ENCODE measurements around the gene WBP1.

Gene WBP1

DNA sequence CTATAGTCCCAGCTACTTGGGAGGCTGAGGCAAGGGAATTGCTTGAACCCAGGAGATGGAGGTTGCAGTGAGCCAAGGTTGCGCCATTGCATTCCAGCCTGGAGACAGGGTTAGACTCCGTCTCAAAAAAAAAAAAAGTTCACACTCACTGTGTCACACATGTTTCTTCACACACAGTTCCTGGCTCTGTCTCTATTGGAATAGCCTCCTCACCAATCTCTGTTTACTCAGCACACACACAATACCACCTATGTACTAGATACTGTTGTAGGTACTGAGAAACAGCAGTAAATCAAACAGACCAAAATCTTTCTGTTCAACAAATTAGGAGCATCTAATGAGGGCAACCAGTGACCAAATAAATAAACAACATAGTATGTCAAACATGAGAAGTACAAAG, 27.9 kb downstream of the WBP1 start:
- DNase-seq, result no peak

DNA sequence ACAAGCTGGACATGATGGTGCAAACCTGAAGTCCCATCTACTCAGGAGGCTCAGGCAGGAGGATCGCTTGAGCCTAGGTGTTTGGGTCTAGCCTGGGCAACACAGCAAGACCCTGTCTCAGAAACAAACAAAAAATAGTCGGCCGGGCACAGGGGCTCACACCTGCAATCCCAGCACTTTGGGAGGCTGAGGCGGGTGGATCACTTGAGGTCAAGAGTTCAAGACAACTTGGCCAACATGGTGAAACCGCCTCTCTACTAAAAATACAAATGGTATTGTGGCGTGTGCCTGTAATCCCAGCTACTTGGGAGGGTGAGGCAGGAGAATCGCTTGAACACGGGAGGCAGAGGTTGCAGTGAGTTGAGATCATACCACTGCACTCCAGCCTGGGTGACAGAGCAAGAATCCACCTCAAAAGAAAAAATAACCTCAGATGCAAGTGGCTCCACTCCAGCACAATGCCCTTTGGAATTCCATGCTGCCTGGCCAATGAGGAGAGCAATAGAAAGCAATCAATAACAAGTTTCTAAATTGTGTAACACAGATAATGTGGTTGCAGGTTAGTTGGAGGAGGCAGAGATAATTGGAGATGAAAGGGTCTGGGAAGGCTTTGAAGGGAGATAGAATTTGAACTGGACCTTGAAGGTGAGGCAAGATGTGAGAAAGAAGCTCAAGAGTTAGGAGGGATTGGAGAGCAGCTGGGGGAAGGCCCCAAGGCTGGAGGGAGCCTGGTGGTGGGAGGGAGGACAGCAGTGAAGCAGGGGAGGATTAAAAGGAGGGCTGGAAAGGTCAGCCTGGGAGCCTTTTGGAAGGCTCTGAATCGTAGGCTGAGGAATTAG, 30.6 kb downstream of the WBP1 start:
- no peak for DNase-seq

DNA sequence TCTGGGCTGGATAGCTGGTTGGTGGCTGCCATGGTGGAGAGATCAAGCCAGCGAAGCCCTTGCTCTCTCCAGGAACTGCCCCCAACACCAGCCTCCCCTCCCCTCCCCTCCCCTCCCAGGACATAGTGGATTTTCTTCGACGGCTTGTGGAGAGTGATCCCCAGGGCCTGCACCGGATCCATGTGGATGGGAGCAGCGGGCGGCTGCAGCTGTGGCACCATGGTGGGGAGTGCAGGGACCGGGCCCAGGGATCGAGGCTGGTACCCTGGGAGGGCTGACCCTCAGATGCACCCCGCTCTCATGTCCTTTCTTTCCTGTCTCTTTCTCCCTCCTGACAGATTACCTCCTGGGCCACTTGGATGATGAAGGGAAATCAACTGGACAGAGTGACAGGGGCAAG, 31.7 kb downstream of the WBP1 start:
- no peak for DNase-seq

DNA sequence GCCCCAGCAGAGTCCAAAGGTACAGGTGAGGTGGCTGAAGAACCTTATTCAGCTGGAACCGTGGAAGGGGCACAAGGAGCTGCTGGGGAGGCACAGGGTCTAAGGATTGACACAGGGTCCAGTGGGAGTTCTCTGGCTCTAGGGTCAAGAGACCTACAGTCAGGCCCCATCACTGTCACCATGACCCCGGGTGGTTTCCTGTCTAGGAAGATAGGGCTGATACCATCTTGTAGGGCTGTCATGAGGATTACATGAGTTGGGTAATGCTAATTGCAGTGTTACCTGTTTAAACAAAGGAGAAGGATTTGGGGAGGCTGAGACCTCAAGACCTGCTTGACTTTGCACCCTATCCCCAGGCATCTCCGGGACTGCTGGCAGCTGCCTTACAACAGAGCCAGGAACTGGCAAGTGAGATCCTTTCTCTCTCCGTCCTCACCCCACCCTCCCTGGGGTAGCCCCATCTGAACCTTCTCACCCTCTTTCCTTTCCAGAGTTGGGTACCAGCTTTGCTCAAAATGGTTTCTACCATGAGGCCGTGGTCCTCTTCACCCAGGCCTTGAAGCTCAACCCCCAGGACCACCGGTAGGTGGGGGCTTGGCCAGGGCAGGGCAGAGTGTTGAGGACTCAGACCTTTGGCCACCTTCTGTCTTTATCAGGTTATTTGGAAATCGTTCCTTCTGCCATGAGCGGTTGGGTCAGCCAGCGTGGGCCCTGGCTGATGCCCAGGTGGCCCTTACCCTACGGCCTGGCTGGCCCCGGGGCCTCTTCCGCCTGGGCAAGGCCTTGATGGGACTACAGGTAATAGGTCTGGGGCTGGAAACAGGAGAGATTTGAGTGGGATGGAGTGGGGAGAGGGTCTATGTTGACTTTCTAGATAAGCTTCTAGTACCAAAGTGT, 33.7 kb downstream of the WBP1 start:
- no peak for DNase-seq

DNA sequence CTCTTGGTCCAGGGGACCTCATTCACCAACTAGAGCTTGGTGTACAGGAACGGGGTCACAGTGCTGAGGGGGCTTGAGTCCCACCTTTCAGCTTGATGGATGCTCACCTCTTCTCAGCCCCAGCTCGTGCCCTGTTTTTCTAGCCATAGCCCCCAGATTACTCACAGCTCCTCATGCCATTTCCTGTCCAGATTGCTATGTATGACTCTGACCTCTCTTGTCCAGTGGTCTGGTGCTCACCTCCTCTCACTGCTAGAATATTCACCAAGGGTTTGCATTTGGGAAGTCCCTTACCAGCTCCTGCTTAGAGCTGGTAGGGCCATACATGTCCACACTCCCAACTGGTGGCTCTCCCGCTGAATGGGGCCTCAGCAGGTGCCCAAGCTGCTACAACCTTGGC, 35.3 kb downstream of the WBP1 start:
- DNase-seq, result no peak

DNA sequence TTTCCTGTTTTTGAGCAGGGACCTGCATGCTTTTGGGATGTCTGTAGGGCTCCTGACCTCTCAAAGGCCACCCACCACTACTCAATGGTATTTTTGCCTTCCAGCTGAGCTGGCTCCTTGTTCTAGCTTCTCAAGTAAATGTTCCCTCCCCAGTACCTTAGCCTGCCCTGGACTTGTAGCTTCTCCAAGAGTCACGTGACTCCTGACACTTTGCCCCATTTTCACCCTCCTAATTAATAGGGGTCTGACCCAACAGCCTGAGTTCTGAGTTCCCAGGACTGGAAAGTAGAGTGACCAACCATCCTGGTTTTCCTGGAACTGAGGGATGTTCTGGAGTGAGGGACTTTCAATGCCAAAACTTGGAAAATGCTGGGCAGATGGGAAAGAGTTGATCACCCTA, 37.2 kb downstream of the WBP1 start:
- no peak for DNase-seq

DNA sequence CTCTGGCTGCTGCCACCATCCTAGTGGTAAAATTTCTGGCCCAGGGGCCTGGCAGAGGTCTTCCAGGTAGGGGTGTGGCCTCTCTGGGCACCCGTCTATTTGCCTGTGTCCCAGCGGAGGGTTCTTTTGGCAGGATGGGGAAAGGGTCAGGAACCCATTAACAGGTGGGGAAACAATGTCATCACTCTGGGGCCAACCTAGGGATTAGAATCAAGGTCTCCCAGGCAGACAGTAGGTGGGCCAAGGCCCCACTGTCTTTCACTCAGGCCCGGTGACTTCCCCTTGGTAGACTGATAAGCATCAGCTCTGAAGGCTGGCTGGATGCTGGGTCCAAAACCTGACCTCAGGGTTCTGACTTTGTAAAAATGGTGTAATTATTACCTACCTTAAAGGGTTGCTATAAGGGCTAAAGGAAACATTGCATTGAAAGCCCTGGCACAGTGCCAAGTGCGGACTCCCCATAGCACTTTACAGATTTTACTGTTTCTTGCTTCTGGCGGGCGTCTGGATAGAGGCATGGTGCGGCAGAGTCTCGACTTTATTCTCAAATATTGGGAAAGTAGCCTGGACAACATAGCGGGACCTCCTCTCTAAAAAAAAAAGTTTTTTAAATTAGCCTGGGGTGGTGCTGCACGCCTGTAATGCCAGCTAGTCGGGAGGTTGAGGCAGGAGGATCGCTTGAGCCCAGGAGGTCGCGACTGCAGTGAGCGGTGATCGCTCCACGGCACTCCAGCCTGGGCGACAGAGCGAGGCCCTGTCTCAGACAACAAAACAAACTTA, 38.9 kb downstream of the WBP1 start:
- DNase-seq, result no peak

DNA sequence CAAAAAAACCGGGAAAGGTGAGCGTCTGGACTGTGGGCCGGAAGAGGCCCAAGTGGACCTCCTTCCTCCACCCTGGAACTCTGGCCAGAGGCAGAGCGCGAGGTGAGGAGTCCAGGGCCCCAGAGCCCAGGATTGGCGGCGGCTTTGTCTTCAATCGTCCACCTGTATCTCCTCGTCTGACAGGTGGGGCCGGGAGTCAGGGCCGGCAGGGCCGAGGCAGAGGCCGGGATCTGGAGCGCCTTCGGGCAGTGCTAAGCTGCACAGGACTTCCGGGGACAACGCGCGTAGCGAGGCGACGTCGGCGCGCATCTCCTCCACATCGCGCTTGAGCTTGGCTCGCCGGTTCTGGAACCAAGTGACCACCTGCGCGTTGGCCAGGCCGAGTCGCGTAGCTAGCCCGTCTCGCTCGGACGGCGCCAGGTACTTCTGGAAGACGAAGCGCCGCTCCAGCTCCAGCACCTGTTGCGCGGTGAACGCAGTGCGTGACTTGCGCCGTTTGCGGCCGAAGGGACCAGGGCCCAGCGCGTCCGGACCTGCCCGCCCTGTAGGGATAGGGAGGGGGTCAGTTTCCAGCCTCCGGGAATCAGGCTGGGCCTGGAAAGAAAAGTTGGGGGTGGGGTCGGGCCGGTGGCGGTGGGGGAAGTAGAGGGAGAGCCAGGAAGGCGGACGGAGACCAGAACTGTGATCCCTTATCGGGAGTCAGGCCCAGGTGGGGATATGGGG, 39.7 kb downstream of the WBP1 start:
- DNase-seq, result no peak

DNA sequence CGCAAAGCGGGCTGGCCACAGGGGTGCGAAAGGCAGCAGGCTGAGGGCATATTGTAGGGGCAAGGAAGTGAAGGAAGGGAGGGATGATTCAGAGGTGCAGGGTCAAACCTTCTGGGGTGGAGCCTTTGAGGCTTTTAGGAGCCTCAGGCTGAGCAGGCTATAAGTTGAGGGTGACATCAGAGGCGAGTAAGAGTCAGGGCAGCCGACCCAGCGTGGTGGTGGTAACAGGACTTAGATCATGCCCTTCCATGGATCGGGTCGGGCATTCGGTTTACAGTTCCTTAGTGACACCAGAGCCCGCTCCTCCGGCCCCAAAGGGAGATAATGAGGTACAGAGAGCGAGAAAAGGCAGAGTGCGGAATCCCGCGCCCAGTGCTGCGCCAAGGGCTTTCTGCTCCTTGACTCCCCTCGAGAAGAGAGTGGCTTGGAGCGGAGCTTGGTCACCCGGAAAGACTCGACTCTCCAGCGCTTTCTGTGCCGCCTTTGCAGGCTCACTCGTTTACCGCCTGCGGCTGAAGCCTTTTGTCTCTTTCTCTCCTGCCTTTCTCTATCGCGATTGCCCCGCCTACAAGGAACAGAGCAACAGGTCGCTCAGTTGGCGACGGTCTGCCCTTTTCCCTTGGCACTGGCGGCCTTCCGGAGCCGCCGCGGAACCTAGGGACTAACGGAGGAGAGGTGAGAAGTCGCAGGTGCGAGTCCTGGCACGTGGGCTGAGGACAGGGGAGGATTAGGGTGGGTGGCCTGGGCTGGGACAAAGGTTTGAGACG, 40.4 kb downstream of the WBP1 start:
- no peak for DNase-seq

DNA sequence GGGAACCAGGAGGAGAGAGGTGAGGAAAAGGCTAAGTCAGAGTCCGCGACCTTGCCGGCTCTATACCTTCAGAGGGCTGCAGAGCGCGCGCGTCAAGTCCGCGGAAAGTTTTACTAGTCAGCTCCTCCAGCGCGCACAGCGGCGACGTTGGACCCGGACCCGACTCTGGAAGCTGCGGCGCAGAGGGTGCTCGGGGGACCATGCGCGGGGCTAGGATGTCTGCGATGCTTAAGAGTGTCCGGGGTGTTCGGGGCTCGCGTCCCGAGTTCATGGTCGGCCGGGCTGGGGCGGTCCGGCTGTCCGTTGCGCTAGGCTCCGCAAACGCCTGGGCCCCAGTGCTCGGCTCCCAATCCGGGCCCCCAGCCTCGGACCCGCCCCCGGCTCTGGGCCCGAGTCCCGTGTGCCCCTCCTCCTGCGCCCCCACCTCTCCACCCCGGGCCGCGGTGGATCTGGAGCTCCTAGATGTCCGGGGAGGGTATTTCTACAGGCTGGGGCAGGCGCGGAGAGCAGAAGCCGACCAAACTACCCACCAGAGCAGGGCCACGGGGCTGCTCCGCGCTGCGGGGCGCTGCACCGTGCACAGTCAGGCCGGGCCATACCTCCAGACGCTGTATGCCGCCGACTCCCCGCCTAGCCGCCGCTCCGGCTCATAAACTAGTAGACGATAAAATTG, 41.2 kb downstream of the WBP1 start, which contains the start of gene LBX2:
LBX2 (minus strand) TSS at position 337 of the 673 bp plus-strand sequence; CDS start at position 271, 66 bp downstream.
- no peak for DNase-seq

DNA sequence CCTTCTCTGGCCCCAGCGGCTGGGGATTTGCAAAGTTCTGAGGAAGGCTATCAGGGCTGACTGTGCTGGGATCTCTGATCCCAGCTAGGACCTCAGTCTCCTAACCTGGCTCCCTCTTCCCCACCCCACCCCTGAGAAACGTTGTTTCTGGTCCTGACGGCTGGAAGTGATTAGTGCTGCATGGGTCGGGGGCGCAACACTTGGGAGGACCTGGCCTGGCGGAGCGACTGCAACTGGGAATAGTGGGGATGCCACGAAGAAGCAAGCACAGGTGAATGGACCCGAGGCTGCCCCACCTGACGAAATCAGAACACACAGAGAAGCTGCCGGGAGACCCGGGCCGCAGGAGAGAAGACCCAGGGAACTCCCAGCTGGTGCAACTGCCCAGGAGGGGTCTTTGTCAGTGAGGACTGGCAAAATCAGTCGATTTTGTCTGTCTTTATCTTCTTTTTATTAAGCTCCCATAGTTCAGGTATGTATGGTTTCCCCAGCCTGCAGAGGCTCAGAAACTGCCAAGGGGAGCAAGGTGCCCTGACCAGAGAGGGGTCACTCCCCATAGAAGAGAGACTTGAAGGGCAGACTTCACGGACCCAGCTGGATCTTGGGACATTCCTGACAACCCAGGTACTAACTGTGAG, 41.8 kb downstream of the WBP1 start:
- DNase-seq, result no peak

DNA sequence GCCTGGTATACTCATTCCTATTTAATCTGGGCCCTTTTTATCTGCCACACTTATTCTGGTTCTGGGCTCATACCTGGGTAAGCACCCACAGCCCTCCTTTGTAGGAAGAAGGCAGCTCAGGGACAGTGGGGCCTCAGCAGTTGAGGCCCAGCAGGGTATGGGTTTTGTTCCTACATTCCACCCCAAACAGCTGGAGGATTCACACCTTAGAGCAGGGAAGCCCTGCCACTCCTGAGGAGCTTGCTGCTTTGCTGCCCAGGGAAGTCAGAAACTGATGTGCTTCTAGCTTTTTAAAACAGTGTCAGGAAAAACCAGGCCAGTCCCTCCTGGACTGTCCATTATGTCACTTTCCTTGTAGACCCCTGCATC, 42.3 kb downstream of the WBP1 start:
- DNase-seq, result no peak

DNA sequence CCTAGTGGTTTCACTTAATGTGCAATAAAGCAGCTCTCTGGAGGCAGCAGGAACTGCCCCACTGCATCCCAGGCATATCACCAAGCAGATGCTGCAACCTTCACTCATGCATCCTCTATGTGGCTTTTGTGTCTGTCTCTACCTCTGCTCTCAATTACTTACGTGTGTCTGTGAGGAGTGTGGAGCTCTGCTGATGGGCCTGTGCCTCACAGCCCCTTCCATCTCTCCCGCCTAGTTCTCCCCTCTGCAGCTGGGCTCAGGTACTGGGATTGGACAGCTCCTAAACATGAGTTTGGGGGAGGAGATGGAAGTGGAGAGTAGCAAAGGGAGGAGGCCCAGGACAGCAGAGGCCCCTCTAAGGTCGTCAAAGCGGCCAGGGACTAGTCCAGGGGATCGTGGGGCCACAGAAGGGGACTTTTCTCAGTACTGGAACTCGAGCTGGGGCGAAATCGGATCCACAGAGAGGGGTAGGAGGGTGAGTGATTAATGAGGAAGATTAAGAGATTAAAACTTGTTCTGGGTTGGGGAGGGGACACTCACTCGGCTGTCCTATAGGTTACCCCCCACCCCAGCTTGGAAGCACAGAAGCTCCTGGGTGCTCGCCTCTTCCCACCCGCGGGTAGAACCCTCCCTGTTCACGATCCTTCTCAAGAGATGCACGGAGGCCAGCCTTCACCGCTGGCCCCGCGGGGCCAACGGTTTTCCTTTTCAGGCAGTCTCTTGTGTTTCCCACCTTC, 43.3 kb downstream of the WBP1 start:
- no peak for DNase-seq

DNA sequence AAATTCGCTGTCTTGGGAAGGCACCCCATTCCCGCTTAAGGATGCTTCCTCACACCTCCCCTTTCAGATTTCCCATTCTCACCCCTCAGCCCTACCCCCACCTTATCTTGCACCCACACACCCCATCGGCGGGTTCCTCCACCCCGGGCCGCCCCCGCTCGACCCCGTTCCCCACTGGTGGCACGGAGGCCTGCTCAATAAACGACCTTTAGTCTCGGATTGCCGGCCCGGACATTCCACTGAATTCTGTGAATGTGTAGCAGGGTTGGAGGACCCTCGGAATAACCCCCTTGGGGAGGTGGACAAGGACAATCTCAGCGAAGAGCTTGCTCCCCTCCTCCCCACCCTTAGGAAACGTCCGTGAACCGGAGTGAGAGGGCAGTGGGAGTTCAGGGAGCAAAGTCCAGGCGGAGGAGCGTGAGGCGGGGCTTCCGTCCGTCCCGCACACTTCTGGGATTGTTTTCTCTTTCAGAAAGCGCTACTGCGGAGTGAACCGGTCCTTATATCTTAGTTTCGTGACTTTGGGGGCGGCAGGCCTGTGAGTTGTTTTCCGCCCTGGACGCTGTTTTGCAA, 44.0 kb downstream of the WBP1 start:
- no peak for DNase-seq

DNA sequence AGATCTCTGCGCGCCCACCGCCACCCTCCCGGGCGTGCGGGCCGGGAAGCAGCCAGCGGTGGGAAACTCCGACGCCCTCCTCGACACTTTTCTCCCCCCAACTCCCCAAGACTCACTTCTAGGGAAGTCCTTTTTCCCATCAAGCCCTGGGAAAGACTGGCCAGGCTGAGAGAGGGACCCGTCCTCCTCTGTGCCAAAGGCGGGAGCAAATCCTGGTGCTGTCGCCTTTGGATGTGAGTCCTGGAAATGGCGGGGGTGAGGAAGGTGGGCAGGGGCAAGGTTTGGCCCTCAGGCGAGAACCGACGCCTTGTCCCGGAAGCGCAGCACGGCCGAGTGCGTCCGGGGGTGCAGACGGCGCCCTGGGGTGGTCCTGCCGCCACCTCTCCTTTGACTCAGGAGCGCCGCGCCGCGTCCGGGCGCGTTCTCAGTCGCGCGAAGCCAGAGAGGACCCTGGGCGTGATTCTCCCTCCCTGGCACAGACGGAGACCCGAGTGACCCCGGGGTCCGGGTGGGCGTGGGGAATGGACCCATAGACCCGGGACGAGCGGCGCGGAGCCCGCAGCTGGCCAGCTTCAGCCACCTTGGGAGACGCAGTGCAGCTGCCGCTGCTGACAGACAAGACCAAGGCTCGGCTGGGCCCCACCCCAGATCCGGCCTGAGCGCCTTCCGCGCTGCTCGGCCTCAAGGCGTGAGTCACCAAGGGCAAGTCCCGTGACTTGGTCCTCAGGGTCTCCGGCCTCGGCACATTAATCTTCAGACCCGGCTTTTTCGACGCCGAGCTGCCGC, 44.7 kb downstream of the WBP1 start:
- no peak for DNase-seq

DNA sequence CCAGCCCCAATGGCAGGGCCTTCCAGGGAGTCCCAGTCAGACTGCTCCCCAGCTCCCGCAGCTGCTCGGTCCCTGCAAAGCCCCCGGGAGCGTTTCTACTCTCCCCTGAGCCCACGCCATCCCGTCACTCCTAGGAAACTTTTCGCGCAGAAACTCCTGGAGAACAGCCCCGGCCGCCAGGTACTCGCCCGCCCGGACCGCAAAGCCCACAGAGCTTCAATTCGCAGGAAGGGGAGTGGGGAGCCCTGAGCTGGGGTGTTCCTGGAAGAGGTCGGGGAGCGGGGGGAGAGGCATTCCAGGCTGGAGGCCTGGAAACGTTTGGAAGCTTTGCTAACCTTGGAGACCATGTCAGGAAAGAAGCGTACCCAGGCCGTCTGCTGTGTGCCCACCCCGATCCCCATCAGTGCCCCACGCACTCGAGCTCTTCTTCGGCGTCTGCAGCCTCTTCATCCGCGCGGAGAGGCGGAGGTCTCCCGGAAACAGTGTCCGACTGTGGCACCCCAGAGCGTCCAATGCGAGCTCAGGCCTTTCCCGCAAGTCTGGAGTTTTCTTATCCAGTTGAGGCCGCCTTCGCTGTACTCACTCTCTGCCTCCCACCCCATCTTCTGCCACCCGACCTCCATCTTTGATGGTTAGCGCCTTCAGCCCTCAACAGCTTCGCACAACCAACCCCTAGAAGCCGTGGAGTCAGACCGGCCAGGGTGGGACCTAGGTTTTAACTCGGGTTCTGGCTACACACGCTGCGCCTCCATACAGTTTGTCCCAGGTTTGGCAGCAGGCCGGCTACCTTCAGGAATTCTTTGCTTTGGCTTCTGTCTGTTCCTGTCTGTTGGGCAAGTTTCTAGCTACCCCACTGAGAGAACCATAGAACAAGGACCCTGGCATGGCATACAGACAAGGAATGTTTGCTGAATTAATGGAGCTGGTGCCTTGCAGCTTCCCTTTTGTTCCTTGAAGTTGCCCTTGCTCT, 45.6 kb downstream of the WBP1 start:
- no peak for DNase-seq

DNA sequence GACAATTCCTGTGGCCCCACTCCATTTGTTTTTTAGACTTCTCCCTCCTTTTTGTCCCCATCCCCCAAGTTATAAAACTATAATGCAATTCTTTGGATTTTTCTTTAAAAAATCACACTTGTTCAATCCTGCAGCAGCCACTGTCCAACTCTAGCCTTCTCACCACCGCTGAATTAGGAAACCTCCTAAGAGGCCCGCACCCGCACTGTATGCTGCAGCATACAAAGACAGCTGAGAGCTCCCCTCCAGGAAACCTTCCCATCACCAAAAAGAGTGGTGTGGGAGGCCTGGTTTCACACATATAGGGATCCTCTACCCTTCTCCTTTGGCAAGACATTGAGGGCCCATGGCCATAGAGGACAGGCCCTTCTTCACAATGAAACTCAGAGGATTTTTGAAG, 46.4 kb downstream of the WBP1 start:
- DNase-seq, result no peak

All from NCI-H748 treated with DMSO at 0.1 percent for 48 hours (cell line).